Liver (tissue), 3 donors: ENCODE measurements around the gene HSD17B12.

ENCODE experiments used
- GABPA ChIP-seq, 2 donors: IDR thresholded peaks in 1 of 2; conservative IDR thresholded peaks in 1 of 2; 2 replicates each; pipeline ENCODE4 v1.6.1; 2016; ENCODE audit warnings: antibody characterized with exemption in 2 of 2, mild to moderate bottlenecking in 1 of 2, moderate library complexity in 1 of 2
- RAD21 ChIP-seq, 2 donors: IDR thresholded peaks; 2 replicates each; pipeline ENCODE4 v1.6.1; 2016; ENCODE audit warnings: antibody characterized with exemption in 2 of 2, mild to moderate bottlenecking in 2 of 2
- TAF1 ChIP-seq: conservative IDR thresholded peaks from 2 replicates; pipeline ENCODE4 v1.6.1; 2016; ENCODE audit warnings: antibody characterized with exemption, mild to moderate bottlenecking
- TF ChIP-seq, protein P1 (sequence below): fragments of 150-350 bp; IDR thresholded peaks from 2 replicates; pipeline ENCODE4 v1.5.1; 2017; ENCODE audit warnings: improper control_type of control experiment, low read depth, low read length; ENCODE audit not compliant: missing input control
- donor health status: healthy.
- donor health status: healthy.

DNA sequence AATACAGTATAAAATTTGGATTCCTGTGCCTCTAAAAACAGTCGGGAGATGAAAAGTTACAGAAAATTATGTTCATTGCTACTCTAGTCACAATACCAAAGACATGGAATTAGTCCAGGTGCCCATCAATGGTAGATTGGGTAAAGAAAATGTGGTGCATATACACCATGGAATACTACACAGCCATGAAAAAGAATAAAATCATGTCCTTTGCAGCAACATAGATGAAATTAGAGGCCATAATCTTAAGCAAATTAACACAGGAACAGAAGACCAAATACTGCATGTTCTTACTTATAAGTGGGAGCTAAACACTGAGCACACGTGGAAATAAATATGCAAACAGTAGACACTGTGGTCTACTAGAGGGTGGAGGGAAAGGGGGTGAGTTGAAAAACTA, 67.6 kb downstream of the HSD17B12 start:
- TF ChIP-seq, protein P1, sequence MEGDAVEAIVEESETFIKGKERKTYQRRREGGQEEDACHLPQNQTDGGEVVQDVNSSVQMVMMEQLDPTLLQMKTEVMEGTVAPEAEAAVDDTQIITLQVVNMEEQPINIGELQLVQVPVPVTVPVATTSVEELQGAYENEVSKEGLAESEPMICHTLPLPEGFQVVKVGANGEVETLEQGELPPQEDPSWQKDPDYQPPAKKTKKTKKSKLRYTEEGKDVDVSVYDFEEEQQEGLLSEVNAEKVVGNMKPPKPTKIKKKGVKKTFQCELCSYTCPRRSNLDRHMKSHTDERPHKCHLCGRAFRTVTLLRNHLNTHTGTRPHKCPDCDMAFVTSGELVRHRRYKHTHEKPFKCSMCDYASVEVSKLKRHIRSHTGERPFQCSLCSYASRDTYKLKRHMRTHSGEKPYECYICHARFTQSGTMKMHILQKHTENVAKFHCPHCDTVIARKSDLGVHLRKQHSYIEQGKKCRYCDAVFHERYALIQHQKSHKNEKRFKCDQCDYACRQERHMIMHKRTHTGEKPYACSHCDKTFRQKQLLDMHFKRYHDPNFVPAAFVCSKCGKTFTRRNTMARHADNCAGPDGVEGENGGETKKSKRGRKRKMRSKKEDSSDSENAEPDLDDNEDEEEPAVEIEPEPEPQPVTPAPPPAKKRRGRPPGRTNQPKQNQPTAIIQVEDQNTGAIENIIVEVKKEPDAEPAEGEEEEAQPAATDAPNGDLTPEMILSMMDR = no peak
- TF ChIP-seq TAF1 = no peak
- TF ChIP-seq GABPA (IDR thresholded peaks at IDR 0.05 in 1 of 2, conservative IDR thresholded peaks at IDR 0.05 in 1 of 2) = no peak
- TF ChIP-seq RAD21 (IDR thresholded peaks at IDR 0.05) = no peak
